Left ventricle myocardium inferior (tissue), 1 donor: ENCODE results near the gene NOP9. TPM values are rescaled to one million over a fixed set of nuclear protein-coding genes. Genes with fewer than 3 reads are reported as not detected.

Experiments used
- DNase-seq: peaks from one replicate; pipeline ENCODE4 v3.0.0-alpha.2; 2020
- H3K27ac ChIP-seq: fragments of 200-600 bp; replicated peaks from 2 replicates; pipeline ENCODE4 v1.8.0; 2021
- H3K27me3 ChIP-seq: fragments of 200-600 bp; 2 replicates; pipeline ENCODE4 v1.8.0; 2021; ENCODE audit warnings: low read depth
- H3K36me3 ChIP-seq: fragments of 200-600 bp; 2 replicates; pipeline ENCODE4 v1.8.0; 2021
- H3K4me1 ChIP-seq: fragments of 200-600 bp; 2 replicates; pipeline ENCODE4 v1.8.0; 2021
- H3K4me3 ChIP-seq: fragments of 200-600 bp; 2 replicates; pipeline ENCODE4 v1.8.0; 2021; ENCODE audit warnings: mild to moderate bottlenecking, moderate library complexity
- H3K9me3 ChIP-seq: fragments of 200-600 bp; replicated peaks from 2 replicates; pipeline ENCODE4 v1.8.0; 2021
- intact Hi-C: fragments of 100-400 bp; cut with micrococcal nuclease; formaldehyde crosslinking; loops from one replicate; pipeline ENCODE4 v1.11.0; 2022
- total RNA-seq: library from RNA; stranded (reverse); fragmentation: NEBNext Ultra II Directional; extraction: Animal tissue kit (Norgen Biotek cat#: 25700); gene quantifications from one replicate; pipeline ENCODE4 v1.2.1, GENCODE V29; 2021
- TF ChIP-seq, protein P1 (sequence below): fragments of 200-600 bp; IDR thresholded peaks from 2 replicates; pipeline ENCODE4 v1.8.0; 2021; ENCODE audit warnings: antibody characterized with exemption, mild to moderate bottlenecking, borderline replicate concordance
- donor health status: DM: no; HTN: yes; CAD: no; lungs with severe emphysema.

Gene NOP9
- total RNA-seq, 1 donor from 2014 or later = 23.4 TPM

- TF ChIP-seq, protein P1, sequence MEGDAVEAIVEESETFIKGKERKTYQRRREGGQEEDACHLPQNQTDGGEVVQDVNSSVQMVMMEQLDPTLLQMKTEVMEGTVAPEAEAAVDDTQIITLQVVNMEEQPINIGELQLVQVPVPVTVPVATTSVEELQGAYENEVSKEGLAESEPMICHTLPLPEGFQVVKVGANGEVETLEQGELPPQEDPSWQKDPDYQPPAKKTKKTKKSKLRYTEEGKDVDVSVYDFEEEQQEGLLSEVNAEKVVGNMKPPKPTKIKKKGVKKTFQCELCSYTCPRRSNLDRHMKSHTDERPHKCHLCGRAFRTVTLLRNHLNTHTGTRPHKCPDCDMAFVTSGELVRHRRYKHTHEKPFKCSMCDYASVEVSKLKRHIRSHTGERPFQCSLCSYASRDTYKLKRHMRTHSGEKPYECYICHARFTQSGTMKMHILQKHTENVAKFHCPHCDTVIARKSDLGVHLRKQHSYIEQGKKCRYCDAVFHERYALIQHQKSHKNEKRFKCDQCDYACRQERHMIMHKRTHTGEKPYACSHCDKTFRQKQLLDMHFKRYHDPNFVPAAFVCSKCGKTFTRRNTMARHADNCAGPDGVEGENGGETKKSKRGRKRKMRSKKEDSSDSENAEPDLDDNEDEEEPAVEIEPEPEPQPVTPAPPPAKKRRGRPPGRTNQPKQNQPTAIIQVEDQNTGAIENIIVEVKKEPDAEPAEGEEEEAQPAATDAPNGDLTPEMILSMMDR = no peak
- Histone ChIP-seq H3K4me1 (peaks cover 52% of the 10 kb centered on the region), H3K9me3 (no peaks in the 10 kb centered on the region), H3K27me3 (peaks cover 46% of the 10 kb centered on the region), H3K36me3 (peaks cover 21% of the 10 kb centered on the region), H3K4me3 (no peak overlapping the region), H3K27ac (no peak overlapping the region)
- intact Hi-C loops = no loop called here
- no peak for DNase-seq
Observed at GRCh38 chr14:24317141-24317928, 17.7 kb downstream of the NOP9 start.

DNA sequence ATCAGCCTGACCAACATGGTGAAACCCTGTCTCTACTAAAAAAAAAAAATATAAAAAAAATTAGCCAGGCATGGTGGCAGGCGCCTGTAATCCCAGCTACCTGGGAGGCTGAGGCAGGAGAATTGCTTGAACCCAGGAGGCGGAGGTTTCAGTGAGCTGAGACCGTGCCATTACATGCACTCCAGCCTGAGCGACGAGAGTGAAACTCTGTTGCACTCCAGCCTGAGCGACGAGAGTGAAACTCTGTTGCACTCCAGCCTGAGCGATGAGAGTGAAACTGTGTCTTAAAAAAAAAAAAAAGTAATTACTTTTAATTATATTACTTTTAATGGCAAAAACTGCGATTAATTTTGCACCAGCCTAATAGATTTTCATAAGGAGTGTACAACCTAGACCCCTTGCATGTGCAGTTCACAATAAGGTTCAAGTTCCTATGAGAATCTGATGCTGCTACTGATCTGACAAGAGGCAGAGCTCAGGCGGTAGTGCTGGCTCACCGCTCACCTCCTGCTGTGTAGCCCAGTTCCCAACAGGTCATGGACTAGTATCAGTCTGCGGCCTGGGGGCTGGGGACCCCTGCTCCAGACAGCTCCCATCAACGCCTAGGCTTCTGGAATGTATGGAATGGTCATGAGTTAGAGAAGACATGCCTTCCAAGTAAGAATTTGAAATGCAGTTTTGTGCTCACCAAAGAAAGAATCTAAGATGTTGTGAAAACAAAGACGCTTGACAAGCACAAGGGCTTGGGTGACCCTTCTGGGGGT is 21.7 kb downstream of the NOP9 start:
- H3K36me3 ChIP-seq = peaks cover 38% of the 10 kb centered on the region
- intact Hi-C loops = no loop called here
- TF ChIP-seq, protein P1 = no peak
- H3K4me3 ChIP-seq = no peak overlapping the region
- H3K4me1 ChIP-seq = peaks cover 12% of the 10 kb centered on the region
- no peak overlapping the region for H3K27ac ChIP-seq
- no peaks in the 10 kb centered on the region for H3K9me3 ChIP-seq
- H3K27me3 ChIP-seq = peaks cover 38% of the 10 kb centered on the region
- DNase-seq = no peak

DNA sequence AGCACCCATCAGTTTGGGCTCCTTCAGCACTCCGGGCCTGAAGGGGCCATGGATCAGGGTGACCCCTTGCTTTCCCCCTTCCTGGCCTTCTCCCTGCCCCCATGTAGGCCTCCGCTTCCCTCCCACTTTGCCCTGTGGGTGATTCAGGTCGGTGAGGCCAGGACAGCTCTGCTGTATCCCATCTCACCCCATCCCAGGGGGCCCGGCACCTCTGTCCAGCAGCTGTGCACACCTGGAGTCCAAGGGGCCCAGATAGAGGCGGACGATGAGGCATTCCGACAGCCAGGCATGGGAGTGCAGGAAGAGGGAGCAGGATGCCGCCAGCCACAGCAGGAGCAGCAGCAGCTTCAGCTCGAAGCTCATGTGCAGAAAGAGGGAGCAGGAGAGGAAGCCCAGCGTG is 23.0 kb downstream of the NOP9 start:
- Histone ChIP-seq H3K27me3 (peaks cover 26% of the 10 kb centered on the region), H3K27ac (no peak overlapping the region), H3K4me1 (no peaks in the 10 kb centered on the region), H3K4me3 (no peak overlapping the region), H3K9me3 (no peaks in the 10 kb centered on the region), H3K36me3 (peaks cover 38% of the 10 kb centered on the region)
- intact Hi-C loops = no loop called here
- TF ChIP-seq, protein P1 = no peak
- DNase-seq = no peak

- TF ChIP-seq, protein P1 = no peak
- intact Hi-C loops = no loop called here
- H3K9me3 ChIP-seq = no peaks in the 10 kb centered on the region
- H3K36me3 ChIP-seq = peaks cover 38% of the 10 kb centered on the region
- H3K27me3 ChIP-seq = peaks cover 19% of the 10 kb centered on the region
- DNase-seq = no peak
- H3K4me3 ChIP-seq = no peak overlapping the region
- H3K27ac ChIP-seq = no peak overlapping the region
- no peaks in the 10 kb centered on the region for H3K4me1 ChIP-seq
Observed at GRCh38 chr14:24323341-24323740, 23.7 kb downstream of the NOP9 start.

DNA sequence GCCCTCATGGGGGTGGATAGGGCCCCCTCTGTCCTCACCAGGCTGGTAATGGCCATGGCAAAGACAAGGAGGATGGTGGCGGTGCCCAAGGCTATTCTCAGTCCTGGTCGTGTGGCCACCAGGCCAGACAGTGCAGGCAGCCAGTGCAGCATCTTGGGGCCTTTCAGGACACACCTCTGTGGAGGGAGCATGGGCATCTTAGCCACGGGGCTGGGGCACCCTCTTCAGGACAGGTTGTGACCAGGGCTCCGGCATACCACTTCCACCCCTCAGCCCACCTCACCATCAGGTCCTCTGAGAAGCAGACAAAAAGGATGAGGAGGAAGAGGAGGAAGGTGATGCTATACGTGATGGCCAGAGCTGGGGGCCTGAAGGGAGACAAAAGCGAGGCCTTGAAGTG is 24.4 kb downstream of the NOP9 start:
- peaks cover 38% of the 10 kb centered on the region for H3K36me3 ChIP-seq
- TF ChIP-seq, protein P1 = no peak
- H3K9me3 ChIP-seq = no peaks in the 10 kb centered on the region
- intact Hi-C loops = no loop called here
- H3K27me3 ChIP-seq = peaks cover 12% of the 10 kb centered on the region
- no peaks in the 10 kb centered on the region for H3K4me1 ChIP-seq
- H3K4me3 ChIP-seq = no peak overlapping the region
- H3K27ac ChIP-seq = no peak overlapping the region
- DNase-seq = no peak
